Smooth muscle cell (in vitro differentiated cells): ENCODE measurements around the gene PATJ. TPM values are rescaled to one million over a fixed set of nuclear protein-coding genes. Genes with fewer than 3 reads are reported as not detected.

Experiments used
- DNase-seq: peaks from one replicate; lab custom pipeline; 2025; ENCODE audit not compliant: unreplicated experiment; lab: John Stamatoyannopoulos, UW
- H2AFZ ChIP-seq: fragments of 200-600 bp; sonication (generic); 2 replicates; pipeline ENCODE4 v1.6.0; 2016; ENCODE audit warnings: antibody characterized with exemption, low read depth, mild to moderate bottlenecking
- H3F3A ChIP-seq: fragments of 200-600 bp; sonication (generic); 2 replicates; pipeline ENCODE4 v1.6.0; 2017; ENCODE audit warnings: antibody characterized with exemption, low read depth
- H3K27ac ChIP-seq: fragments of 200-600 bp; sonication (generic); 2 replicates; pipeline ENCODE4 v1.5.1; 2016; ENCODE audit warnings: low read depth, mild to moderate bottlenecking
- H3K27me3 ChIP-seq: fragments of 200-600 bp; sonication (generic); 2 replicates; pipeline ENCODE4 v1.6.1; 2016; ENCODE audit warnings: low read depth, mild to moderate bottlenecking
- H3K36me3 ChIP-seq: fragments of 200-600 bp; sonication (generic); 2 replicates; pipeline ENCODE4 v1.5.1; 2016; ENCODE audit warnings: low read depth
- H3K4me1 ChIP-seq: fragments of 200-600 bp; sonication (generic); 2 replicates; pipeline ENCODE4 v1.5.1; 2016; ENCODE audit warnings: low read depth
- H3K4me2 ChIP-seq: fragments of 200-600 bp; sonication (generic); 2 replicates; pipeline ENCODE4 v1.6.0; 2016; ENCODE audit warnings: mild to moderate bottlenecking
- H3K4me3 ChIP-seq: fragments of 200-600 bp; sonication (generic); 2 replicates; pipeline ENCODE4 v1.5.1; 2016; ENCODE audit warnings: mild to moderate bottlenecking
- H3K79me2 ChIP-seq: fragments of 200-600 bp; sonication (generic); 2 replicates; pipeline ENCODE4 v1.6.0; 2016; ENCODE audit warnings: low read depth, mild to moderate bottlenecking
- H3K9ac ChIP-seq: fragments of 200-600 bp; sonication (generic); 2 replicates; pipeline ENCODE4 v1.6.0; 2016; ENCODE audit warnings: low read depth
- H3K9me3 ChIP-seq: fragments of 200-600 bp; sonication (generic); replicated peaks from 2 replicates; pipeline ENCODE4 v1.5.1; 2016; ENCODE audit warnings: low read depth
- H4K20me1 ChIP-seq: fragments of 200-600 bp; sonication (generic); 2 replicates; pipeline ENCODE4 v1.6.0; 2016; ENCODE audit warnings: low read depth
- WGBS: methylation state at CpG from one replicate; pipeline ENCODE4 v1.1.7; 2016; ENCODE audit warnings: low lambda C conversion rate; 5-methylcytosine and 5-hydroxymethylcytosine counted together
- polyA plus RNA-seq: library from polyadenylated mRNA; unstranded; fragments of >200 nt; fragmentation: Nextera tagmentation; extraction: Ambion mirVana; gene quantifications from 2 replicates; pipeline ENCODE4 v1.2.1, GENCODE V29; 2016
- total RNA-seq: library from RNA; depleted of rRNA; stranded (reverse); fragments of >200 nt; gene quantifications from 2 replicates; pipeline ENCODE4 v1.2.3, GENCODE V29; 2014
- TF ChIP-seq, protein P1 (sequence below): fragments of 200-600 bp; sonication (generic); IDR thresholded peaks from 2 replicates; pipeline ENCODE4 v1.5.1; 2017; ENCODE audit warnings: borderline replicate concordance, mild to moderate bottlenecking, antibody characterized with exemption; ENCODE audit not compliant: insufficient read depth, poor library complexity, severe bottlenecking

PATJ gene
- total and polyA plus RNA-seq, 2 experiments from 2014 or later = 3.5 to 12.3 TPM

DNA sequence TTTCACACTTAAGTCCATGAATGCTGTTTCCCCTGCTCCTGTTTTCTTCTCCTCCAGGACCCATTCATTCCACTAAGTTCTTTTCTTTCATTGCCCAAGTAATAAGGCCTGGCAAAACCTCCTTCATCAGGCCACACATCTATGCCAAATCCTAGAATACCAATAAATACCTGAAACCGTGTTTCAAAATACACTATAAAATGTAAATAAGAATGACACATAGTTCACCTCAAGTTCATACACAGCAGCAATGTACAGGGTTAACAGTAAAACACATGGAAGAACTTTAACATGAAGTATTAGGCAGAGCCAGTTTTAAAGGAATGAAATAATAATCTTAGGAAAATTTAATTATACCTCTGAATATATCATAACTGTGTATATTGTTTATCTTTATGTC lies 365.6 kb downstream of the PATJ start:
- Histone ChIP-seq H3K27ac (no peak overlapping the region), H3K36me3 (no peaks in the 10 kb centered on the region), H3K9me3 (no peaks in the 10 kb centered on the region), H3F3A (no peaks in the 10 kb centered on the region), H3K79me2 (no peaks in the 10 kb centered on the region), H3K4me3 (no peak overlapping the region), H4K20me1 (no peaks in the 10 kb centered on the region), H3K9ac (no peak overlapping the region), H3K4me2 (no peak overlapping the region), H3K27me3 (no peaks in the 10 kb centered on the region), H3K4me1 (no peaks in the 10 kb centered on the region), H2AFZ (no peak overlapping the region)
- no peak for DNase-seq
- TF ChIP-seq, protein P1, sequence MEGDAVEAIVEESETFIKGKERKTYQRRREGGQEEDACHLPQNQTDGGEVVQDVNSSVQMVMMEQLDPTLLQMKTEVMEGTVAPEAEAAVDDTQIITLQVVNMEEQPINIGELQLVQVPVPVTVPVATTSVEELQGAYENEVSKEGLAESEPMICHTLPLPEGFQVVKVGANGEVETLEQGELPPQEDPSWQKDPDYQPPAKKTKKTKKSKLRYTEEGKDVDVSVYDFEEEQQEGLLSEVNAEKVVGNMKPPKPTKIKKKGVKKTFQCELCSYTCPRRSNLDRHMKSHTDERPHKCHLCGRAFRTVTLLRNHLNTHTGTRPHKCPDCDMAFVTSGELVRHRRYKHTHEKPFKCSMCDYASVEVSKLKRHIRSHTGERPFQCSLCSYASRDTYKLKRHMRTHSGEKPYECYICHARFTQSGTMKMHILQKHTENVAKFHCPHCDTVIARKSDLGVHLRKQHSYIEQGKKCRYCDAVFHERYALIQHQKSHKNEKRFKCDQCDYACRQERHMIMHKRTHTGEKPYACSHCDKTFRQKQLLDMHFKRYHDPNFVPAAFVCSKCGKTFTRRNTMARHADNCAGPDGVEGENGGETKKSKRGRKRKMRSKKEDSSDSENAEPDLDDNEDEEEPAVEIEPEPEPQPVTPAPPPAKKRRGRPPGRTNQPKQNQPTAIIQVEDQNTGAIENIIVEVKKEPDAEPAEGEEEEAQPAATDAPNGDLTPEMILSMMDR = no peak
- WGBS = 86% methylated on average over 1 of the region's 1 CpG

GRCh38 chr1:62109124-62109523 lies 366.8 kb downstream of the PATJ start:
- Histone ChIP-seq H3K9me3 (no peaks in the 10 kb centered on the region), H4K20me1 (no peaks in the 10 kb centered on the region), H3F3A (no peaks in the 10 kb centered on the region), H3K27ac (no peak overlapping the region), H3K9ac (no peak overlapping the region), H3K4me2 (no peak overlapping the region), H3K4me3 (no peak overlapping the region), H2AFZ (no peak overlapping the region), H3K27me3 (no peaks in the 10 kb centered on the region), H3K4me1 (no peaks in the 10 kb centered on the region), H3K79me2 (no peaks in the 10 kb centered on the region), H3K36me3 (no peaks in the 10 kb centered on the region)
- DNase-seq = no peak
- WGBS = 76% methylated on average over 5 of the region's 5 CpGs
- TF ChIP-seq, protein P1 = no peak

GRCh38 chr1:62110198-62110817 lies 368.0 kb downstream of the PATJ start:
- Histone ChIP-seq H3K9ac (no peak overlapping the region), H3K4me2 (no peak overlapping the region), H4K20me1 (no peaks in the 10 kb centered on the region), H3K79me2 (no peaks in the 10 kb centered on the region), H3K36me3 (no peaks in the 10 kb centered on the region), H3K4me1 (no peaks in the 10 kb centered on the region), H3K27ac (no peak overlapping the region), H3K4me3 (no peak overlapping the region), H3K27me3 (no peaks in the 10 kb centered on the region), H3F3A (no peaks in the 10 kb centered on the region), H3K9me3 (no peaks in the 10 kb centered on the region), H2AFZ (no peak overlapping the region)
- 85% methylated on average over 11 of the region's 11 CpGs for WGBS
- DNase-seq = no peak
- TF ChIP-seq, protein P1 = no peak

- no peaks in the 10 kb centered on the region for H3F3A ChIP-seq
- WGBS = 100% methylated on average over 1 of the region's 1 CpG
These were observed 368.8 kb downstream of the PATJ start for GRCh38 chr1:62111084-62111483.

More at GRCh38 chr1:62111084-62111483, 368.8 kb downstream of the PATJ start:
- H3K4me1 ChIP-seq = no peaks in the 10 kb centered on the region
- no peak overlapping the region for H3K4me3 ChIP-seq
- H3K36me3 ChIP-seq = no peaks in the 10 kb centered on the region
- no peaks in the 10 kb centered on the region for H3K9me3 ChIP-seq
- H3K27ac ChIP-seq = no peak overlapping the region
- no peak overlapping the region for H2AFZ ChIP-seq
- TF ChIP-seq, protein P1 = no peak
- H3K4me2 ChIP-seq = no peak overlapping the region
- DNase-seq = no peak
- H4K20me1 ChIP-seq = no peaks in the 10 kb centered on the region
- H3K27me3 ChIP-seq = no peaks in the 10 kb centered on the region
- no peaks in the 10 kb centered on the region for H3K79me2 ChIP-seq
- H3K9ac ChIP-seq = no peak overlapping the region
